Heart right ventricle (tissue), 16 donors: Measurements from ENCODE around the gene OSBPL1A. TPM values are rescaled to one million over a fixed set of nuclear protein-coding genes. Genes with fewer than 3 reads are reported as not detected.
A peak's percentile ranks its signal among the peaks of the same experiment; 100 is the strongest.

Source experiments
- ATAC-seq, 8 donors: fragments of 200-7000 bp; cut with Tn5 transposase; one replicate each; pipeline ENCODE4 v1.9.1; 2020; ENCODE audit warnings: mild to moderate bottlenecking in 8 of 8, moderate library complexity in 8 of 8, moderate number of reproducible peaks in 1 of 8
- DNase-seq, 2 donors: peaks; one replicate each; pipeline ENCODE4 v3.0.0-alpha.2; 2020
- H3K27ac ChIP-seq, 10 donors: fragments of 200-600 bp; sonication (generic) in 2 of 10; one replicate each; pipeline versions ENCODE4 v1.5.0 to v1.8.0; 2020 to 2022; ENCODE audit warnings: mild to moderate bottlenecking in 3 of 10
- H3K27me3 ChIP-seq, 7 donors: fragments of 200-600 bp; one replicate each; pipeline ENCODE4 v1.8.0; 2021 to 2022; ENCODE audit warnings: mild to moderate bottlenecking in 2 of 7
- H3K36me3 ChIP-seq, 9 donors: fragments of 200-600 bp; sonication (generic) in 1 of 9; one replicate each; pipeline versions ENCODE4 v1.5.0 to v1.8.0; 2020 to 2022; ENCODE audit warnings: mild to moderate bottlenecking in 2 of 9
- H3K4me1 ChIP-seq, 9 donors: fragments of 200-600 bp; sonication (generic) in 1 of 9; one replicate each; pipeline versions ENCODE4 v1.5.0 to v1.8.0; 2020 to 2022; ENCODE audit warnings: mild to moderate bottlenecking in 4 of 9
- H3K4me3 ChIP-seq, 10 donors: fragments of 200-600 bp; sonication (generic) in 2 of 10; one replicate each; pipeline versions ENCODE4 v1.5.0 to v1.8.0; 2020 to 2022; ENCODE audit warnings: mild to moderate bottlenecking in 7 of 10, moderate library complexity in 2 of 10
- H3K9me3 ChIP-seq, 11 donors: fragments of 200-600 bp in 10 of 11; sonication (generic) in 2 of 11; one replicate each; pipeline versions ENCODE4 v1.5.0 to v1.8.0; 2013 to 2022; ENCODE audit warnings: mild to moderate bottlenecking in 2 of 11, control low read depth in 1 of 11, moderate library complexity in 1 of 11
- CTCF ChIP-seq, 9 donors: fragments of 200-600 bp; sonication (generic) in 2 of 9; IDR thresholded peaks; one replicate each; pipeline versions ENCODE4 v1.5.0 to v1.8.0; 2021 to 2022; ENCODE audit warnings: antibody characterized with exemption in 9 of 9, mild to moderate bottlenecking in 5 of 9, moderate library complexity in 1 of 9
- WGBS, 2 donors: extraction: QIAGEN DNeasy Blood & Tissue Kit; methylation state at CpG; one replicate each; pipeline ENCODE4 v1.1.7; 2013; ENCODE audit warnings: inconsistent platforms in 1 of 2; 5-methylcytosine and 5-hydroxymethylcytosine counted together
- intact Hi-C, 10 donors: fragments of 100-400 bp; cut with DNase I; formaldehyde crosslinking; loops; one replicate each; pipeline versions ENCODE4 v1.11.1 to v1.14.2; 2022
- polyA plus RNA-seq, 2 donors: library from polyadenylated mRNA; stranded (reverse); fragments of 200-250 nt; gene quantifications; one replicate each; pipeline ENCODE4 v1.2.3, GENCODE V29; 2013
- total RNA-seq, 10 donors: library from RNA; stranded (reverse); fragmentation: NEBNext Ultra II Directional in 3 of 10; extraction: Animal tissue kit (Norgen Biotek cat#: 25700) in 3 of 10; gene quantifications; one replicate each; pipeline versions ENCODE4 v1.2.1 to v1.2.4, GENCODE V29; 2021 to 2023
- donor health status: Arrhythmogenic right ventricular cardiomyopathy.
- donor health status: ischemic (EF 13 %, LVEDD 7.1; RV severe dilation, severe dysfunction).
- donor health status: healthy with polysubstance abuse.
- donor health status: DM: no; HTN: yes; CAD: no.
- donor health status: DM: no; HTN: no; CAD: no.
- donor health status: ischemic (EF 25% LVEDD 6.9; RV normal size, moderate dysfunction).
- donor health status: ischemic (EF 25% LVEDD 5.7; RV mildly dilated, moderate dysfunction).
- donor health status: healthy.
- donor health status: DM: yes; HTN: yes; CAD: no.
- donor health status: Ischemic cardiomyopathy.
- donor health status: ischemic (EF 35%, LVEDD 5.7; RV mildly dilated, moderate dysfunction).
- donor health status: nonischemic (EF 11% LVEDD 7.7; RV severe dilation, severe dysfunction).
- donor health status: DM: yes; HTN: yes; CAD: no.
- donor health status: PGD.
- donor health status: ischemic (EF 29% LVEDD 5.4; RV normal size, mild dysfunction).
- donor health status: nonischemic (EF 23%, LVEDD 6.1; RV moderate dilation, normal function).

Gene OSBPL1A
- total and polyA plus RNA-seq, 12 donors, result 26.5 to 85.6 (median 61.0) TPM

DNA sequence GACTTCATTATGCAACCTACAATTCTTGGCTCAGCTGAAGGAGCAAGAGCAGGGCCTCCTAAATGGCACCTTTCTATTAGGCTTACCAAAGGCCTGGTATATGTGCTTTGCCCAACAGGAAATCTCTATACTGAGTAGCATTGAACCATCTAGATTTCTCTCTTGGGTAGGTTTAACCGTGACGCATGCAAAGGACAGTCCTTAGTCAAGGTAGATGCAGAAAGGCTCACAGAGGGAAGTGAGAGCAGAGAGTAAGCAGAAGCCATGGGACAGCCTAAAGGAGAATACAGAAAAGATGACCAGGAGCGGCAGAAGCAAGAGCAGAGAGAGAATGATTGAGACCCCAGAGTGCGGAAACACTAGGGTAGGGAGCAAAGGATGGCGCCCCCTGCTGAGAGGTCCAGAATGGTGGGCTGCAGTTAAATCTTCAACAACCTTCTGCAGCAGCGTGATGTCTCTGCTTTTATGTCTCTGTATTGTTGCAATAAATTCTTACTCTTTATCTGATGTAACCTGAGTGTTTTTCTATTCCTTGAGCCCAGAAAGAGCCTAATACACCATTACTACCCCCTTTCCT, 4.7 kb upstream of the OSBPL1A start:
- H3K27me3 ChIP-seq, result peaks cover 0 to 20% (median 3%) of the 10 kb centered on the region in 7 donors
- no peaks in the 10 kb centered on the region for H3K36me3 ChIP-seq
- intact Hi-C loops, result no loop called here
- no peaks in the 10 kb centered on the region for H3K9me3 ChIP-seq
- H3K4me1 ChIP-seq, result peaks cover 0 to 14% (median 5%) of the 10 kb centered on the region in 9 donors
- no peak for ATAC-seq
- WGBS, 2 donors, result 76 to 77% methylated on average over 6 of the region's 6 CpGs
- no peak for DNase-seq
- H3K27ac ChIP-seq, result no peak overlapping the region
- H3K4me3 ChIP-seq, result no peak overlapping the region
- TF ChIP-seq CTCF (IDR thresholded peaks at IDR 0.05), result peak in 7 of 9 donors; percentile 8 to 42 (median 22)

DNA sequence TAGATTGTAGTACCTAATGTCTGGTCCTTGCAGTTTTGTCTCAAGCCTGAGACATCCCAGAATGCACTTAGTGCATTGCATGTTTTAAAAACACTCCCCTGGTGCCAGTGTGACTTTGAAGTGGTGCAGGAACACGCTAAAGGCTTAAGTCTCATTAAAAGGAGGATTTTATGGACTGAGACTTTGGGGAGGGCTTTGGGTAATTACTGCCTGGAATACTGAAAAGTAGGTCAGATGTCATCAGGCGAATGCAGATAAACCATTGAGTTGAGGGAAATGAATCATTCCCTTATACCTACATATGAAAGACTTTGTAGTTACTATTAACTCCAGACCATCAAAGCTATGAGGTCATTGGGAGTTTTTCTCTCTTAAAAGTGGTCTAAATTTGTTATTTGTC, 3.0 kb upstream of the OSBPL1A start:
- peaks cover 0 to 6% (median 0%) of the 10 kb centered on the region in 7 donors for H3K27me3 ChIP-seq
- no peaks in the 10 kb centered on the region for H3K9me3 ChIP-seq
- no peak for TF ChIP-seq CTCF (IDR thresholded peaks at IDR 0.05)
- ATAC-seq (no peak), DNase-seq (no peak)
- H3K4me1 ChIP-seq, result peaks cover 0 to 25% (median 9%) of the 10 kb centered on the region in 9 donors
- H3K27ac ChIP-seq, result no peak overlapping the region
- H3K36me3 ChIP-seq, result no peaks in the 10 kb centered on the region
- no peak overlapping the region for H3K4me3 ChIP-seq
- intact Hi-C loops, result no loop called here
- whole genome bisulfite sequencing, 2 donors, result 82 to 92% methylated on average over 2 of the region's 2 CpGs

- no peak for ATAC-seq
- Histone ChIP-seq H3K9me3 (no peaks in the 10 kb centered on the region), H3K4me3 (peak overlapping the region in 3 of 10 donors; percentile 75 to 84 (median 76)), H3K27me3 (no peaks in the 10 kb centered on the region), H3K4me1 (peaks cover 0 to 36% (median 9%) of the 10 kb centered on the region in 9 donors), H3K27ac (peak overlapping the region in 1 of 10 donors; percentile 79), H3K36me3 (no peaks in the 10 kb centered on the region)
- 90 to 93% methylated on average over 15 of the region's 15 CpGs for WGBS, 2 donors
- DNase-seq, result no peak
- intact Hi-C loops, result loop anchor here in 1 of 10 donors (10.0 kb wide), 1 partner anchor 956 kb away; the partner anchor contains the start of gene ZNF521
- no peak for TF ChIP-seq CTCF (IDR thresholded peaks at IDR 0.05)
Measured at GRCh38 chr18:24398540-24398939, 916 bp upstream of the OSBPL1A start.

- intact Hi-C loops, result loop anchor here in 2 of 10 donors (1.0 to 10.0 kb wide), 2 partner anchors 30 to 958 kb away; partner anchors contain the start of gene ZNF521 (in 1 of the 2)
- 0 to 1% methylated on average over 50 of the region's 50 CpGs for WGBS, 2 donors
- peak; percentile 34 to 62 (median 51) for ATAC-seq
- Histone ChIP-seq H3K36me3 (no peaks in the 10 kb centered on the region), H3K9me3 (no peaks in the 10 kb centered on the region), H3K27ac (peak overlapping the region in 9 of 10 donors; percentile 66 to 89 (median 80)), H3K4me3 (peak overlapping the region; percentile 61 to 84 (median 76)), H3K4me1 (peaks cover 0 to 36% (median 9%) of the 10 kb centered on the region in 9 donors), H3K27me3 (no peaks in the 10 kb centered on the region)
- no peak for TF ChIP-seq CTCF (IDR thresholded peaks at IDR 0.05)
- DNase-seq, result peak in 1 of 2 donors; percentile 40
Measured at GRCh38 chr18:24397131-24397693, 412 bp downstream of the OSBPL1A start.
